Activated CD4-positive, alpha-beta T cell treated with anti-CD3 and anti-CD28 coated beads, Interleukin-2, amount 10 ng/mL, durations not matched to agents 24 days and 14 days (primary cell): ENCODE data around the gene LINC01488. TPM values are rescaled to one million over a fixed set of nuclear protein-coding genes. Genes with fewer than 3 reads are reported as not detected.

Experiments
- DNase-seq: peaks from one replicate; pipeline ENCODE4 v3.0.0; 2022
- H3K27ac Mint-ChIP-seq: one replicate; pipeline ENCODE4 v1.8.0; 2022; ENCODE audit warnings: mild to moderate bottlenecking, mixed read lengths
- H3K27me3 Mint-ChIP-seq: one replicate; pipeline ENCODE4 v1.8.0; 2022; ENCODE audit warnings: mixed read lengths
- H3K36me3 Mint-ChIP-seq: one replicate; pipeline ENCODE4 v1.8.0; 2022; ENCODE audit warnings: low read depth, mild to moderate bottlenecking, mixed read lengths
- H3K4me1 Mint-ChIP-seq: one replicate; pipeline ENCODE4 v1.8.0; 2021; ENCODE audit warnings: mixed read lengths
- H3K4me3 Mint-ChIP-seq: one replicate; pipeline ENCODE4 v1.8.0; 2022; ENCODE audit warnings: mild to moderate bottlenecking, moderate library complexity, mixed read lengths
- H3K9me3 Mint-ChIP-seq: one replicate; pipeline ENCODE4 v1.8.0; 2021; ENCODE audit warnings: mixed read lengths
- intact Hi-C: fragments of 100-400 bp; cut with micrococcal nuclease; formaldehyde crosslinking; loops from one replicate; pipeline ENCODE4 v1.15.1; 2023
- total RNA-seq: library from RNA; stranded (reverse); gene quantifications from 2 replicates; pipeline ENCODE4 v1.2.3, GENCODE V29; 2022

Gene LINC01488
- total RNA-seq = not detected in 2 replicates

GRCh38 chr11:69481393-69481844, at the start of gene LINC01488:
LINC01488 (plus strand) TSS chr11:69481663.
- H3K36me3 Mint-ChIP-seq = no peaks in the 10 kb centered on the region
- H3K27me3 Mint-ChIP-seq = no peaks in the 10 kb centered on the region
- no peaks in the 10 kb centered on the region for H3K4me1 Mint-ChIP-seq
- H3K27ac Mint-ChIP-seq = no peak within 1 kb of the TSS
- no peak for DNase-seq
- no peak within 1 kb of the TSS for H3K4me3 Mint-ChIP-seq
- H3K9me3 Mint-ChIP-seq = no peaks in the 10 kb centered on the region
- intact Hi-C loops = no loop called here

GRCh38 chr11:69431893-69432738, 49.3 kb upstream of the LINC01488 start:
- Mint-ChIP-seq H3K27ac (no peak overlapping the region), H3K9me3 (no peaks in the 10 kb centered on the region), H3K36me3 (no peaks in the 10 kb centered on the region), H3K4me1 (no peaks in the 10 kb centered on the region), H3K27me3 (peaks cover 2% of the 10 kb centered on the region), H3K4me3 (no peak overlapping the region)
- no peak for DNase-seq
- intact Hi-C loops = no loop called here

- no peak overlapping the region for H3K4me3 Mint-ChIP-seq
- no peaks in the 10 kb centered on the region for H3K9me3 Mint-ChIP-seq
- intact Hi-C loops = no loop called here
- no peaks in the 10 kb centered on the region for H3K4me1 Mint-ChIP-seq
- no peak overlapping the region for H3K27ac Mint-ChIP-seq
- peaks cover 2% of the 10 kb centered on the region for H3K27me3 Mint-ChIP-seq
- DNase-seq = no peak
- no peaks in the 10 kb centered on the region for H3K36me3 Mint-ChIP-seq
Observed at GRCh38 chr11:69433741-69434140, 47.7 kb upstream of the LINC01488 start.

GRCh38 chr11:69434471-69434931, 47.0 kb upstream of the LINC01488 start:
- H3K9me3 Mint-ChIP-seq = no peaks in the 10 kb centered on the region
- H3K27ac Mint-ChIP-seq = no peak overlapping the region
- intact Hi-C loops = no loop called here
- peaks cover 2% of the 10 kb centered on the region for H3K27me3 Mint-ChIP-seq
- no peak overlapping the region for H3K4me3 Mint-ChIP-seq
- H3K4me1 Mint-ChIP-seq = no peaks in the 10 kb centered on the region
- DNase-seq = no peak
- H3K36me3 Mint-ChIP-seq = no peaks in the 10 kb centered on the region

GRCh38 chr11:69435161-69435986, 46.1 kb upstream of the LINC01488 start:
- Mint-ChIP-seq H3K27me3 (peaks cover 3% of the 10 kb centered on the region), H3K4me1 (no peaks in the 10 kb centered on the region), H3K36me3 (no peaks in the 10 kb centered on the region), H3K27ac (no peak overlapping the region), H3K9me3 (no peaks in the 10 kb centered on the region), H3K4me3 (no peak overlapping the region)
- intact Hi-C loops = no loop called here
- no peak for DNase-seq

DNA sequence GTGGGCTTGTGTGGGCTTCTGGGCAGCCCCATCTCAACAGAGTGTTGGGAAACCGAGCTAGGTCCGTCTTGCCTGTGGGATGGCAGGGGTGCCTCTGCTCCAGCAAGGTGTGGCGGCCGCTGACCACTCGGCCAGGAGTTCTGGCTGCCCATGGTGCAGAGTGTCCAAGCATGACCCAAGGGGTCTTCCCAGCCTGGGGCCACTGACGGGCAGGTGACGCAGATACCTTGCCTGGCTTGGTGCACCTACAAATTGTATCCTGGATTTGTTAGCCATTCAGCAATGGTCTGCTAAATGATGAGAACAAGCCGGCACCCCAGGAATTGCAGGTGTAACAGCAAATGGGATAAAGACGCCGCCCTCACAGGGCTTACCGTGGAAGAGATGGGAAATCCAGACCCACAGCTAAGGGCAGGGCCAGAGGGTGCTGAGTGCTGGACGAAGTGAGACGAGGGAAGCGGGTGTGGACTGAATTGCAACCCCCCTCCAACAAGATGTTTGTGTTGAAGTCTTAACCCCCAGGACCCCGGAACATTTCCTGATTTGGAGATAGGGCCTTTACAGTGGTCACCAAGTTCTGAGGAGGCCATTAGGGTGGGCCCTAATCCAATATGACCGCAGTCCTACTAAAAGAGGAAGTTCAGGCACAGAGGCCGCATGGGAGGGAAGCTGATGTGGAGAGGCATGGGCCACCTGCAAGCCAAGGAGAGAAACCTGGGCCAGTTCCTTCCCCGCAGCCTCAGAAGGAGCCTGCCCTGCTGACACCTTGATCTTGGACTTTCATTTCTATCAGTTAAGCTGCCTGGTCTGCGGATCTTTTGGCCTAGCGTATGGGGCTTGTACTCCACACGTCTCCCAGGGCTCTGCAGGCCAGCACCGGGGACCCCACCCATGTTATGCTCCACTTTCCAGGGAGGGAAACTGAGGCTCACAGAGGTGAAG, 45.2 kb upstream of the LINC01488 start:
- intact Hi-C loops = no loop called here
- no peak overlapping the region for H3K27ac Mint-ChIP-seq
- H3K27me3 Mint-ChIP-seq = peaks cover 3% of the 10 kb centered on the region
- H3K4me1 Mint-ChIP-seq = no peaks in the 10 kb centered on the region
- H3K36me3 Mint-ChIP-seq = no peaks in the 10 kb centered on the region
- DNase-seq = no peak
- H3K9me3 Mint-ChIP-seq = no peaks in the 10 kb centered on the region
- H3K4me3 Mint-ChIP-seq = no peak overlapping the region

GRCh38 chr11:69437001-69437875, 44.2 kb upstream of the LINC01488 start:
- Mint-ChIP-seq H3K27me3 (peaks cover 6% of the 10 kb centered on the region), H3K27ac (no peak overlapping the region), H3K9me3 (no peaks in the 10 kb centered on the region), H3K4me1 (peaks cover 2% of the 10 kb centered on the region), H3K36me3 (no peaks in the 10 kb centered on the region), H3K4me3 (no peak overlapping the region)
- no peak for DNase-seq
- intact Hi-C loops = no loop called here

- Mint-ChIP-seq H3K36me3 (no peaks in the 10 kb centered on the region), H3K27ac (no peak overlapping the region), H3K9me3 (no peaks in the 10 kb centered on the region), H3K27me3 (peaks cover 6% of the 10 kb centered on the region), H3K4me3 (no peak overlapping the region), H3K4me1 (peaks cover 5% of the 10 kb centered on the region)
- intact Hi-C loops = no loop called here
- DNase-seq = no peak
Observed at GRCh38 chr11:69437876-69438205, 43.6 kb upstream of the LINC01488 start.

GRCh38 chr11:69438286-69438920, 43.1 kb upstream of the LINC01488 start:
- intact Hi-C loops = no loop called here
- Mint-ChIP-seq H3K27me3 (peaks cover 6% of the 10 kb centered on the region), H3K36me3 (no peaks in the 10 kb centered on the region)

GRCh38 chr11:69439127-69439526, 42.3 kb upstream of the LINC01488 start:
- Mint-ChIP-seq H3K36me3 (no peaks in the 10 kb centered on the region), H3K27ac (no peak overlapping the region), H3K4me1 (peaks cover 11% of the 10 kb centered on the region), H3K9me3 (no peaks in the 10 kb centered on the region), H3K27me3 (peaks cover 6% of the 10 kb centered on the region), H3K4me3 (no peak overlapping the region)
- no peak for DNase-seq
- intact Hi-C loops = no loop called here

More at GRCh38 chr11:69438286-69438920, 43.1 kb upstream of the LINC01488 start:
- Mint-ChIP-seq H3K27ac (no peak overlapping the region), H3K4me3 (no peak overlapping the region), H3K9me3 (no peaks in the 10 kb centered on the region), H3K4me1 (peaks cover 5% of the 10 kb centered on the region)
- DNase-seq = no peak

- peaks cover 5% of the 10 kb centered on the region for H3K27me3 Mint-ChIP-seq
- no peaks in the 10 kb centered on the region for H3K9me3 Mint-ChIP-seq
- H3K36me3 Mint-ChIP-seq = no peaks in the 10 kb centered on the region
- peaks cover 11% of the 10 kb centered on the region for H3K4me1 Mint-ChIP-seq
- H3K27ac Mint-ChIP-seq = no peak overlapping the region
- no peak for DNase-seq
- H3K4me3 Mint-ChIP-seq = no peak overlapping the region
- intact Hi-C loops = loop anchor here (5.0 to 10.0 kb wide), 4 partner anchors 105 to 318 kb away; partner anchors contain the start of gene CCND1
Observed at GRCh38 chr11:69439651-69440464, 41.6 kb upstream of the LINC01488 start.

DNA sequence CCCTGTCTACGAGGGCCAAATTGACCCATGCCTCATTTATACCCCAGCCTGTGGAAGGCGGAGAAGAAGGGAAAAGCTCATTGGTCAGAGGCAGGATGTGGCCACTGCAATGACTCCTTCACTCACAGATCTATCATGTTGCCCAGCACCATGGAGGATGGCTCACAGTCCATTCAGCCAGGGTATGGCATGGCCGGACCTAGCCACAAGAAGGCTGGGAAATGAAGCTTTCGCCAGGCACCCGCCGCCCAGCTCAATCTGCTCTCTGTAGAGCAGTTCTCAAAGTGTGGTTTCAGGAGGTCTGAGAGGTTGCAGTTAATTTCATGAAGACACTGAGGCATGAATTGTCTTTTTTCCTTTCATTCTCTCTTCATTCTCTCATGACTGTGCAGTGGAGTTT, 40.6 kb upstream of the LINC01488 start:
- Mint-ChIP-seq H3K4me1 (peaks cover 11% of the 10 kb centered on the region), H3K27ac (no peak overlapping the region), H3K9me3 (no peaks in the 10 kb centered on the region), H3K4me3 (no peak overlapping the region), H3K27me3 (peaks cover 4% of the 10 kb centered on the region), H3K36me3 (no peaks in the 10 kb centered on the region)
- intact Hi-C loops = loop anchor here (5.0 to 10.0 kb wide), 4 partner anchors 104 to 319 kb away; partner anchors contain the start of gene CCND1
- no peak for DNase-seq
